Stimulated activated CD4-positive, alpha-beta T cell treated with anti-CD3 and anti-CD28 coated beads, Interleukin-15, amount 100 ng/mL, for 48 hours (primary cell): ENCODE data around the gene TNFAIP8L2.
"Not testable (repeated sequence)": the region's sequence is repeated elsewhere in the genome, so short reads cannot be mapped to it uniquely, and the experiment has no call there.

ENCODE experiments used
- DNase-seq, 2 donors: peaks; one replicate each; pipeline ENCODE4 v3.0.0-alpha.2; 2020; ENCODE audit warnings: low read depth in 2 of 2

The TNFAIP8L2 gene

GRCh38 chr1:151189637-151190445 lies 33.4 kb downstream of the TNFAIP8L2 start, which contains the start of gene VPS72:
Gene VPS72 (minus strand): TSS chr1:151190197. CDS start chr1:151190121, 76 bp downstream.
- peak; percentile 80 to 81 for DNase-seq

DNA sequence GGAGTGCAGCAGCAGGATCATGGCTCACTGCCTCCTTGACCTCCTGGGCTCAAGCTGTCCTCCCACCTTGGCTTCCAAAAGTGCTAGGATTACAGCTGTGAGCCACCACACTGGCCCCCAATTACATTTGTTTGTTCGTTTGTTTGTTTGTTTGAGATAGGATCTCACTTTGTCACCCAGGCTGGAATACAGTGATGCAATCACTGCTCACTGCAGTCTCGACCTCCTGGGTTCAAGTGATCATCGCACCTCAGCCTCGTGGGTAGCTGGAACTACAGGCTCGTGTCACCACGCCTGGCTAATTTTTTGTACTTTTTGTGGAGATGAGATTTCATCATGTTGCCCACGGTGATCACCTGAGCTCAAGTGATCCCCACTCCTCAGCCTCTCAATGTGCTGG lies 35.6 kb downstream of the TNFAIP8L2 start:
- DNase-seq, result no peak

DNA sequence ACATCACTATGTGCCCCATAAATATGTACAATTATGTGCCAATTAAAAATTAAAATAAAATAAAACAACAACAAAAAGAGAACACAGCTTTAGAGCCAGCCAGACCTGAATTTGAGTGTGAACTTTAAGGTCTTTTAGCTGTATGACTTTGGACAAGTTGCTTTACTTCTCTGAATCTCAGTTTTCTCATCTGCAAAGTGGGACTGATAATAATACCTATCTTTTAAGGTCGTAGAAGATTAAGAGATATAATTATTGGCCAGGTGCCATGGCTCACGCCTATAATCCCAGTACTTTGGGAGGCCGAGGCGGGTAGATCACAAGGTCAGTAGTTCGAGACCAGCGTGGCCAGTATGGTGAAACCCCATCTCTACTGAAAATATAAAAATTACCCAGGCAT lies 36.9 kb downstream of the TNFAIP8L2 start:
- DNase-seq, result no peak

- no peak for DNase-seq
Observed at GRCh38 chr1:151193856-151194255, 37.4 kb downstream of the TNFAIP8L2 start.

- not testable (repeated sequence) for DNase-seq
Observed at GRCh38 chr1:151194894-151195594, 38.6 kb downstream of the TNFAIP8L2 start.

GRCh38 chr1:151196292-151196800 lies 39.9 kb downstream of the TNFAIP8L2 start:
- peak in 1 of 2 donors; percentile 44 for DNase-seq

GRCh38 chr1:151197863-151198253 lies 41.4 kb downstream of the TNFAIP8L2 start:
- no peak for DNase-seq

- DNase-seq, result peak; percentile 96 to 99
Observed at GRCh38 chr1:151198254-151199127, 42.0 kb downstream of the TNFAIP8L2 start, which contains the start of gene PIP5K1A. Gene PIP5K1A (plus strand): TSS chr1:151198552. CDS start chr1:151198997, 445 bp downstream.

DNA sequence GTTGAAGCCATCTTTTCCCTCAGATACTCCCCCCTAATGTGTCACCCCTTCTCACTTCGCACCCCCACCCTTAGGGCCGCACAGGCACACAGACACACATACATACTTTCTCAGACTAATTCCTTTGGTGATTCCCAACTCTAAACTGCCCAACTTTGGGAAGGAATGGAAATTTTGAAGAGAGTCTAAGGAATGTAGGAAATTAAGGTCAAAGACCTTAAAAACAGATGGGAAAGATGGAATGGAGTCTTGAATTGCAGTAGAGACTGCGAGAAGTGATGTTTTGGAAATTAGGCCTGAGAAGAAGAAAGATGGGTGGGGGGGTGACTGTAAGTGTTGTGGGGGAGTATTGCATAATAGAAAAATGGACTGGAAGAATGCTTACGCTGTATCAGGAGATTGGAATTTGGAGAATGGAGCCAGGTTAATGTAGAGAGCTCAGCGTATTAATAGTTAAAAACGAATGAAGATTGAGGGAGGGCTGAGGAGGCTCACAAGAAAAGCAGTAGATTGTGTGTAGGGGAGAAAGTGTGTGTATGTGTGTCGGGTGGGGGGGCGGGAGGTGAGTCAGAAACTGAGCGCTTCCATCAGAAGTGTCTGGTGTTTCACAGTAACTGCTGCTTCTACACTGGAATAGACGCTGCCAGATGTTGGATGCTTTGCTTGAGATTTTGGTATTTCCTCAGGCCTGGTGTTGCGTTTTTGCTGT lies 43.6 kb downstream of the TNFAIP8L2 start:
- DNase-seq, result no peak

GRCh38 chr1:151205381-151205965 lies 49.0 kb downstream of the TNFAIP8L2 start:
- not testable (repeated sequence) for DNase-seq
